ENCODE data around the gene SHC1.
A peak's percentile ranks its signal among the peaks of the same experiment; 100 is the strongest.

Gene SHC1

GRCh38 chr1:154925335-154926170 lies 45.0 kb downstream of the SHC1 start:
- 100% methylated on average over 3 of the region's 3 CpGs for WGBS
- H2BK120ac ChIP-seq (ENCODE audit: low read depth, low read length) = no peak overlapping the region
- H4K91ac ChIP-seq (ENCODE audit: low read length) = no peak overlapping the region
- H2AK5ac ChIP-seq (ENCODE audit: low read length, severe bottlenecking) = no peak overlapping the region
- no peak overlapping the region for H2AFZ ChIP-seq (ENCODE audit: low read depth, low read length)
- no peaks in the 10 kb centered on the region for H3K27me3 ChIP-seq (ENCODE audit: control insufficient read depth in 1 of 2, insufficient read depth in 1 of 2, low read length in 2 of 2)
- H3K9me3 ChIP-seq (ENCODE audit: control insufficient read depth, low read length) = no peaks in the 10 kb centered on the region
- no peak for DNase-seq
- H3K18ac ChIP-seq (ENCODE audit: low read depth in 1 of 2, low read length in 2 of 2) = no peak overlapping the region
- H3K4me3 ChIP-seq (ENCODE audit: insufficient read depth in 1 of 2, low read depth in 1 of 2, low read length in 2 of 2) = no peak overlapping the region
- no peaks in the 10 kb centered on the region for H3K4me1 ChIP-seq (ENCODE audit: control insufficient read depth, insufficient read depth, low read depth, low read length)
- H2BK15ac ChIP-seq (ENCODE audit: low read depth, poor library complexity, severe bottlenecking) = no peak overlapping the region
- H3K27ac ChIP-seq (ENCODE audit: low read length, poor library complexity, severe bottlenecking) = no peak overlapping the region
- H3K4me2 ChIP-seq (ENCODE audit: low read length, poor library complexity, severe bottlenecking) = no peak overlapping the region
- H4K8ac ChIP-seq (ENCODE audit: low read length) = no peak overlapping the region
- no peak overlapping the region for H3K14ac ChIP-seq (ENCODE audit: low read length in 2 of 2)
- no peak overlapping the region for H3K4ac ChIP-seq (ENCODE audit: low read depth in 1 of 2, low read length in 2 of 2)
- no peak overlapping the region for H2BK5ac ChIP-seq (ENCODE audit: low read depth, low read length, poor library complexity, severe bottlenecking)
- no peak overlapping the region for H3K23ac ChIP-seq (ENCODE audit: low read length in 2 of 2)
- H3K36me3 ChIP-seq (ENCODE audit: control insufficient read depth in 1 of 2, insufficient read depth in 2 of 2, low read depth in 1 of 2, low read length in 2 of 2) = peaks cover 41 to 69% of the 10 kb centered on the region in 2 experiments
- H3K79me1 ChIP-seq (replicated peaks; ENCODE audit: low read length, poor library complexity, severe bottlenecking) = no peaks in the 10 kb centered on the region
- no peak overlapping the region for H2BK12ac ChIP-seq (ENCODE audit: low read length in 2 of 2)
- H3K9ac ChIP-seq (ENCODE audit: low read length) = no peak overlapping the region

DNA sequence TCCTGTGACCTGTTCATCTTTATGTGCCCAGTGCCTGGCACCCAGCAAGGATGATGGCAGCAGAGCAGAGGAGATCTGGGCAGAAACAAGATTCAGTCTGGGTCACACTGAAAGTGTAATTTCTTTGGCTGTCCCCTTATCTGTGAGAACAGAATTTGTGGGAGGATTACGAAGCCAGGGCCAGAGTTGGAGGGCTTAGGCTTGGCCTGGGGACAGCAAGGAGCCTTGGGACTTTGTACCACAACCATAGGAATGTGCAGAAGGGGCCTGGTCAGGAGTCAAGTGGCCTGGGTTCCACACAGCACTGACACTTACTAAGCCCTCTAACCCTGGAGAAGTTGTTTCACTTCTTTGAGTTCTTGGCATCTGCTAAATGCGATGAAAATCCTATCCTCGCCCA lies 46.9 kb downstream of the SHC1 start:
- Histone ChIP-seq H3K9ac (ENCODE audit: low read length) (no peak overlapping the region), H2BK5ac (ENCODE audit: low read depth, low read length, poor library complexity, severe bottlenecking) (no peak overlapping the region), H2AK5ac (ENCODE audit: low read length, severe bottlenecking) (no peak overlapping the region), H3K23ac (ENCODE audit: low read length in 2 of 2) (no peak overlapping the region), H4K8ac (ENCODE audit: low read length) (no peak overlapping the region), H3K27ac (ENCODE audit: low read length, poor library complexity, severe bottlenecking) (no peak overlapping the region), H2BK15ac (ENCODE audit: low read depth, poor library complexity, severe bottlenecking) (no peak overlapping the region), H3K9me3 (ENCODE audit: control insufficient read depth, low read length) (no peaks in the 10 kb centered on the region), H3K27me3 (ENCODE audit: control insufficient read depth in 1 of 2, insufficient read depth in 1 of 2, low read length in 2 of 2) (no peaks in the 10 kb centered on the region), H2BK120ac (ENCODE audit: low read depth, low read length) (no peak overlapping the region), H3K14ac (ENCODE audit: low read length in 2 of 2) (no peak overlapping the region), H4K91ac (ENCODE audit: low read length) (no peak overlapping the region), H3K36me3 (ENCODE audit: control insufficient read depth in 1 of 2, insufficient read depth in 2 of 2, low read depth in 1 of 2, low read length in 2 of 2) (peaks cover 38 to 55% of the 10 kb centered on the region in 2 experiments), H3K4ac (ENCODE audit: low read depth in 1 of 2, low read length in 2 of 2) (no peak overlapping the region), H3K18ac (ENCODE audit: low read depth in 1 of 2, low read length in 2 of 2) (no peak overlapping the region), H3K4me3 (ENCODE audit: insufficient read depth in 1 of 2, low read depth in 1 of 2, low read length in 2 of 2) (no peak overlapping the region), H2AFZ (ENCODE audit: low read depth, low read length) (no peak overlapping the region), H2BK12ac (ENCODE audit: low read length in 2 of 2) (no peak overlapping the region), H3K4me1 (ENCODE audit: control insufficient read depth, insufficient read depth, low read depth, low read length) (no peaks in the 10 kb centered on the region), H3K4me2 (ENCODE audit: low read length, poor library complexity, severe bottlenecking) (no peak overlapping the region), H3K79me1 (replicated peaks; ENCODE audit: low read length, poor library complexity, severe bottlenecking) (no peaks in the 10 kb centered on the region)
- 95% methylated on average over 3 of the region's 3 CpGs for WGBS
- DNase-seq = no peak

GRCh38 chr1:154913273-154913672 lies 57.3 kb downstream of the SHC1 start:
- Histone ChIP-seq H3K9me3 (ENCODE audit: control insufficient read depth, low read length) (peaks cover 11% of the 10 kb centered on the region), H2BK5ac (ENCODE audit: low read depth, low read length, poor library complexity, severe bottlenecking) (no peak overlapping the region), H3K4me1 (ENCODE audit: control insufficient read depth, insufficient read depth, low read depth, low read length) (no peaks in the 10 kb centered on the region), H3K4me3 (ENCODE audit: insufficient read depth in 1 of 2, low read depth in 1 of 2, low read length in 2 of 2) (no peak overlapping the region), H3K9ac (ENCODE audit: low read length) (no peak overlapping the region), H3K27ac (ENCODE audit: low read length, poor library complexity, severe bottlenecking) (no peak overlapping the region), H2BK12ac (ENCODE audit: low read length in 2 of 2) (no peak overlapping the region), H2BK120ac (ENCODE audit: low read depth, low read length) (no peak overlapping the region), H3K27me3 (ENCODE audit: control insufficient read depth in 1 of 2, insufficient read depth in 1 of 2, low read length in 2 of 2) (peaks cover 0 to 4% of the 10 kb centered on the region in 2 experiments), H4K91ac (ENCODE audit: low read length) (no peak overlapping the region), H4K8ac (ENCODE audit: low read length) (no peak overlapping the region), H3K23ac (ENCODE audit: low read length in 2 of 2) (no peak overlapping the region), H2BK15ac (ENCODE audit: low read depth, poor library complexity, severe bottlenecking) (no peak overlapping the region), H3K4ac (ENCODE audit: low read depth in 1 of 2, low read length in 2 of 2) (no peak overlapping the region), H3K18ac (ENCODE audit: low read depth in 1 of 2, low read length in 2 of 2) (no peak overlapping the region), H3K79me1 (replicated peaks; ENCODE audit: low read length, poor library complexity, severe bottlenecking) (no peaks in the 10 kb centered on the region), H3K14ac (ENCODE audit: low read length in 2 of 2) (no peak overlapping the region), H2AK5ac (ENCODE audit: low read length, severe bottlenecking) (no peak overlapping the region), H3K36me3 (ENCODE audit: control insufficient read depth in 1 of 2, insufficient read depth in 2 of 2, low read depth in 1 of 2, low read length in 2 of 2) (no peaks in the 10 kb centered on the region), H2AFZ (ENCODE audit: low read depth, low read length) (no peak overlapping the region), H3K4me2 (ENCODE audit: low read length, poor library complexity, severe bottlenecking) (no peak overlapping the region)
- 100% methylated on average over 1 of the region's 3 CpGs for WGBS
- no peak for DNase-seq

- Histone ChIP-seq H3K79me1 (replicated peaks; ENCODE audit: low read length, poor library complexity, severe bottlenecking) (no peaks in the 10 kb centered on the region), H4K91ac (ENCODE audit: low read length) (no peak overlapping the region), H3K18ac (ENCODE audit: low read depth in 1 of 2, low read length in 2 of 2) (no peak overlapping the region), H2BK15ac (ENCODE audit: low read depth, poor library complexity, severe bottlenecking) (no peak overlapping the region), H3K4me2 (ENCODE audit: low read length, poor library complexity, severe bottlenecking) (no peak overlapping the region), H3K14ac (ENCODE audit: low read length in 2 of 2) (no peak overlapping the region), H3K4ac (ENCODE audit: low read depth in 1 of 2, low read length in 2 of 2) (no peak overlapping the region), H3K27me3 (ENCODE audit: control insufficient read depth in 1 of 2, insufficient read depth in 1 of 2, low read length in 2 of 2) (peaks cover 0 to 5% of the 10 kb centered on the region in 2 experiments), H3K27ac (ENCODE audit: low read length, poor library complexity, severe bottlenecking) (no peak overlapping the region), H3K9me3 (ENCODE audit: control insufficient read depth, low read length) (peaks cover 15% of the 10 kb centered on the region), H4K8ac (ENCODE audit: low read length) (peak overlapping the region; percentile 4), H3K36me3 (ENCODE audit: control insufficient read depth in 1 of 2, insufficient read depth in 2 of 2, low read depth in 1 of 2, low read length in 2 of 2) (no peaks in the 10 kb centered on the region), H3K9ac (ENCODE audit: low read length) (no peak overlapping the region), H3K23ac (ENCODE audit: low read length in 2 of 2) (no peak overlapping the region), H3K4me3 (ENCODE audit: insufficient read depth in 1 of 2, low read depth in 1 of 2, low read length in 2 of 2) (no peak overlapping the region), H3K4me1 (ENCODE audit: control insufficient read depth, insufficient read depth, low read depth, low read length) (no peaks in the 10 kb centered on the region), H2BK120ac (ENCODE audit: low read depth, low read length) (no peak overlapping the region), H2AFZ (ENCODE audit: low read depth, low read length) (no peak overlapping the region), H2BK12ac (ENCODE audit: low read length in 2 of 2) (no peak overlapping the region), H2BK5ac (ENCODE audit: low read depth, low read length, poor library complexity, severe bottlenecking) (no peak overlapping the region), H2AK5ac (ENCODE audit: low read length, severe bottlenecking) (no peak overlapping the region)
- 78% methylated on average over 2 of the region's 2 CpGs for WGBS
- no peak for DNase-seq
Observed at GRCh38 chr1:154912755-154913154, 57.8 kb downstream of the SHC1 start.

All from mesenchymal stem cell (in vitro differentiated cells and primary cell).